SK-N-SH treated with all-trans-retinoic acid at 6 μM for 48 hours (cell line): ENCODE results near the gene CDX2.

ENCODE experiments used
- CSDC2 ChIP-seq: fragments of 250-450 bp; sonication (Bioruptor Pico); IDR thresholded peaks from 2 replicates; pipeline ENCODE4 v1.5.0; 2020; ENCODE audit warnings: mild to moderate bottlenecking, moderate library complexity
- ESRRG ChIP-seq: fragments of 250-450 bp; sonication (Bioruptor Pico); IDR thresholded peaks from 2 replicates; pipeline ENCODE4 v1.6.1; 2021; ENCODE audit warnings: mild to moderate bottlenecking
- GLIS3 ChIP-seq: fragments of 250-450 bp; sonication (Bioruptor Pico); IDR thresholded peaks from 2 replicates; pipeline ENCODE4 v1.5.0; 2020; ENCODE audit warnings: mild to moderate bottlenecking, moderate library complexity
- ISL1 ChIP-seq: fragments of 250-450 bp; sonication (Bioruptor Pico); IDR thresholded peaks from 2 replicates; pipeline ENCODE4 v2.1.2; 2022; ENCODE audit warnings: mild to moderate bottlenecking, moderate library complexity
- OSR1 ChIP-seq: fragments of 250-450 bp; sonication (Bioruptor Pico); IDR thresholded peaks from 2 replicates; pipeline ENCODE4 v1.8.0; 2022; ENCODE audit warnings: moderate library complexity, mild to moderate bottlenecking, inconsistent platforms
- SNAI2 ChIP-seq: fragments of 250-450 bp; sonication (Bioruptor Pico); IDR thresholded peaks from 2 replicates; pipeline ENCODE4 v1.5.0; 2020; ENCODE audit warnings: mild to moderate bottlenecking, moderate library complexity
- TCF4 ChIP-seq: fragments of 250-450 bp; sonication (Bioruptor Pico); IDR thresholded peaks from 2 replicates; pipeline ENCODE4 v1.8.0; 2021; ENCODE audit warnings: mild to moderate bottlenecking, moderate library complexity, borderline replicate concordance
- ZFP30 ChIP-seq: fragments of 450-650 bp; formaldehyde crosslinking; IDR thresholded peaks from 2 replicates; pipeline ENCODE4 v1.5.0; 2022; ENCODE audit warnings: mild to moderate bottlenecking, moderate library complexity
- ZNF565 ChIP-seq: fragments of 450-650 bp; formaldehyde crosslinking; conservative IDR thresholded peaks from 2 replicates; pipeline ENCODE4 v1.5.0; 2020; ENCODE audit warnings: low read depth, mild to moderate bottlenecking, moderate library complexity
- ZNF8 ChIP-seq: fragments of 450-650 bp; formaldehyde crosslinking; IDR thresholded peaks from 2 replicates; pipeline ENCODE4 v1.5.0; 2020; ENCODE audit warnings: mild to moderate bottlenecking, moderate library complexity
- TF ChIP-seq, protein P1 (sequence below): fragments of 250-450 bp; sonication (Bioruptor Pico); IDR thresholded peaks from 2 replicates; pipeline ENCODE4 v1.8.0; 2020; ENCODE audit warnings: mild to moderate bottlenecking, moderate library complexity, borderline replicate concordance
- TF ChIP-seq, protein P2 (sequence below): fragments of 250-450 bp; sonication (Bioruptor Pico); IDR thresholded peaks from 2 replicates; pipeline ENCODE4 v1.5.1; 2020; ENCODE audit warnings: low read depth, mild to moderate bottlenecking, moderate library complexity
- TF ChIP-seq, protein P3 (sequence below): fragments of 250-450 bp; sonication (Bioruptor Pico); IDR thresholded peaks from 2 replicates; pipeline ENCODE4 v1.5.0; 2020; ENCODE audit warnings: mild to moderate bottlenecking, moderate library complexity

DNA sequence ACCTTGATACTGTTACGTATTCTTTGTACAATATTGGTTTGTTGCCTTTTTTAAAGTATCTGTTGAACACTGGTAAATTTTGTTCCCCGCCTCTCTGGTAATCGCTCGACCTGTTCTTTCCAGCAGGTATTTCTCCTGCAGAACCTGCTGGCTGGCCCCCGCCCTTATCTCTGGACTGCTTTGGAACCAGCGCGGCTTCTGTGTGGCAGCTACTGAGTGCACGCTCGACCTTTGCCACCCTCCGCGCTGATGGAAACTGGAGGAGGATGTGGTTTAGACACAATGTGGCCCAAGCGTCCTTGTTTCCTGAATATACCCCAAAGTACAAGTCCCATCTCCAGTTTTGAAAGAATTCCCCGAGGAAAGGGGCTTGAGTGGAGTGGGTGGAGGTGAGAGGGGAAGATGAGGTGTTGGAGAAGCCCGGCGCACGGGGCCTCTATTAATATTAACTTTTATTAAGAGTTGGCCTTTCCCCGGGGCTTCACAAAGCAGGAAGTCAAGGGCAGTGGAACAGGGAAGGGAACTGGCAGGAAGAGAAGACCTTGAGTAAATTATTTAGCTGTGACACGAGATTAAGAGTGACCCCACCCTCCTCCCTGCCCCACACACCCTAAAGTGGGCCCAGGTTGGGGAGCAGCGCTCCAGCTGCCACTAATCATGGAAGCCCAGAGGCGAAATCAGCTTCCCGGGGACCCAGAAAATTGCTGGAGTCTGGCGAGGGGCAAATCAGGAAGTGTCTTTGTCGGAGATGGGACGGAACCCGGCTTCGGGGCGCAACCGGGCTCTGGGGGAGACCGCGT is 16.0 kb downstream of the CDX2 start:
- TF ChIP-seq ISL1 (CRISPR knock-in tag) = no peak
- TF ChIP-seq OSR1 = no peak
- TF ChIP-seq ZFP30 = no peak
- TF ChIP-seq SNAI2 = no peak
- TF ChIP-seq ZNF565 (CRISPR knock-in tag) = no peak
- TF ChIP-seq GLIS3 (CRISPR knock-in tag) = no peak
- TF ChIP-seq, protein P1, sequence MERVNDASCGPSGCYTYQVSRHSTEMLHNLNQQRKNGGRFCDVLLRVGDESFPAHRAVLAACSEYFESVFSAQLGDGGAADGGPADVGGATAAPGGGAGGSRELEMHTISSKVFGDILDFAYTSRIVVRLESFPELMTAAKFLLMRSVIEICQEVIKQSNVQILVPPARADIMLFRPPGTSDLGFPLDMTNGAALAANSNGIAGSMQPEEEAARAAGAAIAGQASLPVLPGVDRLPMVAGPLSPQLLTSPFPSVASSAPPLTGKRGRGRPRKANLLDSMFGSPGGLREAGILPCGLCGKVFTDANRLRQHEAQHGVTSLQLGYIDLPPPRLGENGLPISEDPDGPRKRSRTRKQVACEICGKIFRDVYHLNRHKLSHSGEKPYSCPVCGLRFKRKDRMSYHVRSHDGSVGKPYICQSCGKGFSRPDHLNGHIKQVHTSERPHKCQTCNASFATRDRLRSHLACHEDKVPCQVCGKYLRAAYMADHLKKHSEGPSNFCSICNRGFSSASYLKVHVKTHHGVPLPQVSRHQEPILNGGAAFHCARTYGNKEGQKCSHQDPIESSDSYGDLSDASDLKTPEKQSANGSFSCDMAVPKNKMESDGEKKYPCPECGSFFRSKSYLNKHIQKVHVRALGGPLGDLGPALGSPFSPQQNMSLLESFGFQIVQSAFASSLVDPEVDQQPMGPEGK = no peak
- TF ChIP-seq TCF4 (CRISPR knock-in tag) = no peak
- no peak for TF ChIP-seq ZNF8 (CRISPR knock-in tag)
- no peak for TF ChIP-seq CSDC2 (CRISPR knock-in tag)
- TF ChIP-seq, protein P2, sequence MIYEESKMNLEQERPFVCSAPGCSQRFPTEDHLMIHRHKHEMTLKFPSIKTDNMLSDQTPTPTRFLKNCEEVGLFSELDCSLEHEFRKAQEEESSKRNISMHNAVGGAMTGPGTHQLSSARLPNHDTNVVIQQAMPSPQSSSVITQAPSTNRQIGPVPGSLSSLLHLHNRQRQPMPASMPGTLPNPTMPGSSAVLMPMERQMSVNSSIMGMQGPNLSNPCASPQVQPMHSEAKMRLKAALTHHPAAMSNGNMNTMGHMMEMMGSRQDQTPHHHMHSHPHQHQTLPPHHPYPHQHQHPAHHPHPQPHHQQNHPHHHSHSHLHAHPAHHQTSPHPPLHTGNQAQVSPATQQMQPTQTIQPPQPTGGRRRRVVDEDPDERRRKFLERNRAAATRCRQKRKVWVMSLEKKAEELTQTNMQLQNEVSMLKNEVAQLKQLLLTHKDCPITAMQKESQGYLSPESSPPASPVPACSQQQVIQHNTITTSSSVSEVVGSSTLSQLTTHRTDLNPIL (CRISPR knock-in tag) = no peak
- no peak for TF ChIP-seq ESRRG (CRISPR knock-in tag)
- TF ChIP-seq, protein P3, sequence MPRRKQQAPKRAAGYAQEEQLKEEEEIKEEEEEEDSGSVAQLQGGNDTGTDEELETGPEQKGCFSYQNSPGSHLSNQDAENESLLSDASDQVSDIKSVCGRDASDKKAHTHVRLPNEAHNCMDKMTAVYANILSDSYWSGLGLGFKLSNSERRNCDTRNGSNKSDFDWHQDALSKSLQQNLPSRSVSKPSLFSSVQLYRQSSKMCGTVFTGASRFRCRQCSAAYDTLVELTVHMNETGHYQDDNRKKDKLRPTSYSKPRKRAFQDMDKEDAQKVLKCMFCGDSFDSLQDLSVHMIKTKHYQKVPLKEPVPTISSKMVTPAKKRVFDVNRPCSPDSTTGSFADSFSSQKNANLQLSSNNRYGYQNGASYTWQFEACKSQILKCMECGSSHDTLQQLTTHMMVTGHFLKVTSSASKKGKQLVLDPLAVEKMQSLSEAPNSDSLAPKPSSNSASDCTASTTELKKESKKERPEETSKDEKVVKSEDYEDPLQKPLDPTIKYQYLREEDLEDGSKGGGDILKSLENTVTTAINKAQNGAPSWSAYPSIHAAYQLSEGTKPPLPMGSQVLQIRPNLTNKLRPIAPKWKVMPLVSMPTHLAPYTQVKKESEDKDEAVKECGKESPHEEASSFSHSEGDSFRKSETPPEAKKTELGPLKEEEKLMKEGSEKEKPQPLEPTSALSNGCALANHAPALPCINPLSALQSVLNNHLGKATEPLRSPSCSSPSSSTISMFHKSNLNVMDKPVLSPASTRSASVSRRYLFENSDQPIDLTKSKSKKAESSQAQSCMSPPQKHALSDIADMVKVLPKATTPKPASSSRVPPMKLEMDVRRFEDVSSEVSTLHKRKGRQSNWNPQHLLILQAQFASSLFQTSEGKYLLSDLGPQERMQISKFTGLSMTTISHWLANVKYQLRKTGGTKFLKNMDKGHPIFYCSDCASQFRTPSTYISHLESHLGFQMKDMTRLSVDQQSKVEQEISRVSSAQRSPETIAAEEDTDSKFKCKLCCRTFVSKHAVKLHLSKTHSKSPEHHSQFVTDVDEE (CRISPR knock-in tag) = no peak
